GM12891 (cell line): ENCODE measurements around the gene TMCC1.

ENCODE experiments used
- PAX5 ChIP-seq: IDR thresholded peaks from 2 replicates; pipeline ENCODE4 v1.6.1; 2011; ENCODE audit warnings: low read length, moderate library complexity, mild to moderate bottlenecking; ENCODE audit not compliant: insufficient read depth, severe bottlenecking
- POLR2A ChIP-seq: IDR thresholded peaks from 2 replicates; pipeline ENCODE4 v1.6.1; 2011; ENCODE audit warnings: low read depth, low read length, control low read depth
- POLR2AphosphoS5 ChIP-seq: IDR thresholded peaks from 2 replicates; pipeline ENCODE4 v1.6.1; 2011; ENCODE audit warnings: low read depth, low read length, control low read depth

- TF ChIP-seq POLR2A (no peak), POLR2AphosphoS5 (no peak), PAX5 (no peak)
These were observed 151.7 kb downstream of the TMCC1 start for GRCh38 chr3:129741794-129742193.
